Inferior parietal cortex (tissue), 1 donor: ENCODE measurements around the gene PADI1.

Source experiments
- DNase-seq: peaks from one replicate; pipeline ENCODE4 v3.0.0-alpha.2; 2016; ENCODE audit errors: extremely low spot score

Gene PADI1

DNA sequence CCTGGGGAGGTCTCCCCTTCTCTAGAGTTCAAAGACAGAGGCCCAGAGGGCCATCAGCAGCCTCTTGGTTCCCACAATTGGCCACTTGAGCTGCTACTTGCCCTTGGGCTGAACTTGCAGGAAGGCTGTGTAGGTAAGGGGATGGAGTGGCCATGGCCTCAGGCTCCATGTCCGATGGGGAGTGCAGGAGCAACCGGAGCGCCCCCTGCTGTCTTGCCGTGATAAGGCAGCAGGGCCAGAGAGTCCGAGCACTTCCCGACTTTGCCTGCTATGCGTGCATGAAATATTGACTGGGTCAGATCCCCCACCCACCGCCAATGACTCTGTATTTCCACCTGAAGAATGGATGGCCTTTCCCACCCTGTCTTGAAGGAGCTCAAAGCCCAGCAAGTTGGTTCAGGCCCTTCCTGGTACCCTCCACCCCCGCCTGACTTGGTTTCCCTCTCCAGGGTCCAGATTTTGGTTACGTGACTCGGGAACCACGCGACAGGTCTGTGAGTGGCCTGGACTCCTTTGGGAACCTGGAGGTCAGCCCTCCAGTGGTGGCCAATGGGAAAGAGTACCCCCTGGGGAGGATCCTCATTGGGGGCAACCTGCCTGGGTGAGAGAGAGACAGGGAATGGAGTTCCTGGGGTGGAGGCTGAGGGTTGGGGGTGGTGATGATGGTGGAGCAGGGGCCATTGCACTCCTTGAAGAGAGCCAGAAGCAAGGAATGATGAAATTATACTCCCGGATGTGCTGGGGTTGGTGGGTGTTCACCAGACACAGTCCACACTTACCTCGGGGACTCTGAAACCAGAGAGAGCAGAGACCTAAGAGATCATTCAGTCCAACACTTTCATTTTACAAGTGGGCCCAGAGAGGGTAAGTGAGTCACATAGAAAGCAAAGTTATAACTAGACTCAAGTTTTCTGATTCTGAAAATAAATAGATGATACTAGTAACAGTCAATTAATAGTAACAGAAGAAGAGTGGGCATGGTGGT lies 69.5 kb downstream of the PADI1 start:
- peak; percentile 5 for DNase-seq

DNA sequence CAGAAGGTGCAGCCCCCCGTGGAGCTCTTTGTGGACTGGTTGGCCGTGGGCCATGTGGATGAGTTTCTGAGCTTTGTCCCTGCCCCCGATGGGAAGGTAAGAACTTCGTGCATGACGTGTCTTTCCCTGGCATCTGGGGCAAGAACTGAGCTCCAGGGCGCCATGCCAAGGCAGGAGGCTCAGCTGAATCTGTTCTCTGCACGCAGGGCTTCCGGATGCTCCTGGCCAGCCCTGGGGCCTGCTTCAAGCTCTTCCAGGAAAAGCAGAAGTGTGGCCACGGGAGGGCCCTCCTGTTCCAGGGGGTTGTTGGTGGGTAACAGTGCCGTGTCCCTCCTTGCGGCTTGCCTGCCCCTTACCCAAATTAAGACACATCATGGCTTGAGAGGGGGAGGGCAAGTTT lies 71.6 kb downstream of the PADI1 start:
- DNase-seq, result no peak

- no peak for DNase-seq
Measured at GRCh38 chr1:17277511-17278159, 72.7 kb downstream of the PADI1 start.

- DNase-seq, result no peak
Measured at GRCh38 chr1:17278996-17279830, 74.3 kb downstream of the PADI1 start.

DNA sequence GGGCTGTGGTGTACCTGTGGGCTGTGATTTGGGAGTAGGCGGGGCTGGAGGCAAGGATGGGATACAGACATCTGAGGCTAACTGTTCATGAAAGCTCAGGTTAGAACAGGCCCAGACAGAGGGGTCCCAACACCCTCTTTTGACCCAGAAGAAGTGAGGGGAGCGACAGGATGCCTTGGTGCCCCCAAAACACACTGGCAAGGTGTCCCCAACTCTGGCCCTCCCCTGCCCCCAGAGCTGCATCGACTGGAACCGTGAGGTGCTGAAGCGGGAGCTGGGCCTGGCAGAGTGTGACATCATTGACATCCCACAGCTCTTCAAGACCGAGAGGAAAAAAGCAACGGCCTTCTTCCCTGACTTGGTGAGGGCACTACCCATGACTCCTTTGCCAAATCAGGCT lies 75.5 kb downstream of the PADI1 start:
- no peak for DNase-seq

DNA sequence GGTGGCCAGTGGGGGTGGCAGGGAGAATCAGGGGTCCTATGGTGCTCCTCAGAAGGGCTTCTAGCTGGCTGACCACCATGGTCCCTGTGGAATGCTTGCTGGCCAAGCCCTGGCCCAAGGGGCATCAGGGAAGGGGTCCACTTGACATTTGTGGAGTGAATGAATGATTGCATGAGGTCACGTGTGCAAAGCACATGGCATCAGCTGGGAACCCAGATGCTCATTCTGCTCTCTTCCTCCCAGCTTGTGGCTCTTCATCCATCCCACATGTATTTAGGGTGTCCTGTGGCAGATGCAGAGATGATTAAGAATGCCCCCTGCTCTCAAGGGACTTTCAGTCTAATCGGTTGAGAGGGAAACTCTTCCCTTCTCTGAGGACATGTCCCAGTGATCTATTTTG lies 76.0 kb downstream of the PADI1 start:
- no peak for DNase-seq

DNA sequence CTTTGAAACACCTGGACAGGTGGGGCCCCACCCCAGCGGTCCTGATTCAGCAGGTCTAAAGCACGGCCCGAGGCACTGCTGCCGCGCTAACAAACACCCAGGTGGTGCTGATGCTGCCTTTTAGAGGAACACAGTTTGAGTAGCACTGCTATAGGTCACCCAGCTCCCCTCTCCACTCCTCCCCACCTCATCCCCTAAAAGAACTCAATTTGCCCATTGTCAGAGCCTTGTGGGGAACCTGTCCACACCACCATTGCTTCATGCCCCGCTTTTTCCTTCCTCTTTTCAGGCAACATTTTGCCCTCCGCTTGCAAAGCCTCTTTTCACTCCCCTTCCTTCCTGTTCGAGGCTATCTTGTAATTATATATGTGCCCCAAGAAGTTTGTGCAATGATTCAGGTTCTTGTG lies 76.8 kb downstream of the PADI1 start:
- no peak for DNase-seq

- no peak for DNase-seq
Measured at GRCh38 chr1:17282836-17283235, 77.9 kb downstream of the PADI1 start.

GRCh38 chr1:17286646-17287045 lies 81.7 kb downstream of the PADI1 start:
- no peak for DNase-seq

DNA sequence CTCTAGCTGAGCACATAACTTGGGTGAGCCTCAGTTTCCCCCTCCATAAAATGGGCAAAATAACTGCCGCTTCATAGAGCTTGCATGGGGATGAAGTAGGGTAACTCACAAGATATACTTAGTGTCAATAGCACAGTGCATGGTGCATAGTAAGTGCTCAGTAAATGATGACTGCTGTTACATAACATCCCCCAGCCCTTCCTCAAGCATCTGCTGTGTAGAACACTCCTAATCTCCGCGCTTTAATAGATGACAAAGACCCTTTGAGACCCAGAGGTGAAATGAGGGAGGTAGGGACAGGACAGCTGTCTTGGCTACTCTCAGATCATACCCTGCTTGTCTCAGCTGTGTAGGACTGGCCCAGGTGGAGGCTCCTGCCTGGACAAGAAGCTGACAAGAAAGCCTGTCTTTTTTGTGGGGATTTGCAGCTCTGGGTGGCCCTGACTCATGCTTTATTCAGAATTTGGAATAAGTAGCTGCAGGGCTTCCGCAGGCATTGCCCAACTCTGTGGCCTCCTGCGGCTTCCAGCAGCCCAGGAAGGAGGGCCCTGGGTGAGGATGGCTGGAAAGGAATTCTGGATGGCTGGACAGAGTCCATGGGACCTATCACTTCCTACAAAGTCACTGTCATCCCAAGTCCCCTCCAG lies 82.3 kb downstream of the PADI1 start:
- no peak for DNase-seq

DNA sequence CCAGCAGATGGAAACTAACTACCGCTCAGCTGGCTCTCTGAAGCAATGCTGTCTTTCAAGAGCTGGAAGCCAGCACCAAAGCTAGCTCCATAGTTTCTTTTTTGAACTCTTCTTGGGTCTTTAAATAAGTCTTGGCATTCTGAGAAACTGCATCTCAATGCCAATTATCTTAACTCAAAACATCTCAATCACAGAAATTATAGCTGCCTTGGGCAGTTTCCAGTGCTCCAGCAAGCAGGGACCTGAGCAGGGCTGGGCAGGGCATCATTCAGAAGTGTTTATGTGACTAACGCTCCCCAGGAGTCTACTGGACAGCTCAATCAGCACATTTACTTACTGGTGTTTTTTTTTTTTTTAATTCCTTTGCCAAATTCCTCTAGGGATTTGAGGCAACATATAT lies 84.8 kb downstream of the PADI1 start:
- no peak for DNase-seq

- no peak for DNase-seq
Measured at GRCh38 chr1:17290553-17290952, 85.6 kb downstream of the PADI1 start.

GRCh38 chr1:17292299-17293160 lies 87.6 kb downstream of the PADI1 start:
- no peak for DNase-seq

DNA sequence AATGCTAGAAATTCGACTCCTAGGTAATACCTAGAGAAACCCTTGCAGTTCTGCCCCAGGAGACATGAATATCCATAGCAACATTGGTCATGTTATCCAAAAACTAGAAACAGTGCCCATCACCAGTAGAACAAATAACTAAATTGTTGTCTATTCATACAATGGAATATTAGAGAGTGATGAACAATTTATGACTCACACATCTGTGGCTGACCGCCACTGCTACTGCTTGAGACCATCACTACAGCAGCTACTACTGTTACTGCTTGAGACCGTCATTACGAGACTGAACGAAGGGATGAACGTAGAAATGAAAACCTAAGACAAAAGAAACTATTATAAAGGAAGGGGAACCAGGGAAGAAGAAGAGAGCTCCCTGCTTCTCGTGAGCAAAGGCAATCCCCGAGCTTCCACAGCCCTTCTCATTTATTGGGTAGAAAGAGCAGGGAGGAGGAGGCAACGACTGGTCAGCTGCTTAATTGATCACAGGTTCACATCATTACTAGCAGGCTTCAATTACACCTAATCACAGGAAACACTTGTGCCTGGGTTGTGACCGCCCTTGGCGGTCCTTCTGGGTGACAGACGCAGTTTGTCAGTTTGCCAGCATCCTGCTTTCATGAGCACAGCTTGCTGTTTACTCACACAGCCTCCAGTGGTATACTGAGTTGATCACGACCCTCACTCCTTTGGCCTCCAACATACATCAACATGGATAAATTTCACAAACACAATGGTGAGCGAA lies 88.9 kb downstream of the PADI1 start:
- DNase-seq, result no peak

GRCh38 chr1:17295292-17295691 lies 90.4 kb downstream of the PADI1 start:
- no peak for DNase-seq
